Right atrium auricular region (tissue), 2 donors: Measurements from ENCODE around the gene FGFR2. TPM values are rescaled to one million over a fixed set of nuclear protein-coding genes. Genes with fewer than 3 reads are reported as not detected.

Experiments
- DNase-seq: peaks from one replicate; pipeline ENCODE4 v3.0.0-alpha.2; 2019; ENCODE audit warnings: low spot score
- H3K27ac ChIP-seq, 2 donors: fragments of 200-600 bp; sonication (generic); 1 replicate in 1 of 2; 2 replicates in 1 of 2; pipeline ENCODE4 v1.5.1; 2016 to 2019
- H3K27me3 ChIP-seq, 2 donors: fragments of 200-600 bp; sonication (generic); one replicate each; pipeline versions ENCODE4 v1.5.1 to v1.6.0; 2017 to 2019
- H3K36me3 ChIP-seq: fragments of 200-600 bp; sonication (generic); one replicate; pipeline ENCODE4 v1.5.1; 2016
- H3K4me1 ChIP-seq, 2 donors: fragments of 200-600 bp; sonication (generic); one replicate each; pipeline versions ENCODE4 v1.5.1 to v1.6.0; 2017 to 2019
- H3K4me3 ChIP-seq, 2 donors: fragments of 200-600 bp; sonication (generic); 1 replicate in 1 of 2; 2 replicates in 1 of 2; pipeline ENCODE4 v1.5.1; 2017 to 2019; ENCODE audit warnings: mild to moderate bottlenecking in 1 of 2, moderate library complexity in 1 of 2
- H3K9me3 ChIP-seq, 2 donors: fragments of 200-600 bp; sonication (generic); one replicate each; pipeline ENCODE4 v1.5.1; 2019
- CTCF ChIP-seq, 2 donors: fragments of 200-600 bp; sonication (generic); IDR thresholded peaks; one replicate each; pipeline ENCODE4 v1.5.1; 2019; ENCODE audit warnings: antibody characterized with exemption in 2 of 2
- total RNA-seq, 2 donors: library from RNA; depleted of rRNA; stranded (reverse); fragments of >200 nt; gene quantifications; one replicate each; pipeline ENCODE4 v1.1.0, GENCODE V29; 2016

FGFR2 gene
- total RNA-seq, 2 donors from 2014 or later: 2.8 to 19.0 TPM

DNA sequence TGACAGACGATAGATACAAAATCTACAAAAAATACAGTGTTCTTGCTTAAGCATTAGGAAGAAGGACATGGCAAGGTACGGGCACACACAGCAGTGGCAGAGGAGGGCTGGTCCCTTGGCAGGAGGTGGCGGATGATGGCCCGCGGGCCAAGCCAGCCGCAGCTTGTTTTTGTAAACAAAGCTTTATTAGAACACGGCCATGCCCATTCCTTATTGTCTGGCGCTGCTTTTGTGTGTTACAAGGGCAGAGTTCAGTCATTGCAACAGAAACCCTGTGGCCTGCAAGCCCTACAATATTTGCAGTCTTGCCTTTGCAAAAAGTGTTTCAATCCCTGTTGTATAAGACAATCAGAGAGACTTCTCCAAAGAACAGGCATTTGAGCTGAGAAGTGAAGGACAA, 30.7 kb downstream of the FGFR2 start:
- Histone ChIP-seq H3K27me3 (no peaks in the 10 kb centered on the region), H3K27ac (no peak overlapping the region), H3K4me3 (no peak overlapping the region), H3K36me3 (no peaks in the 10 kb centered on the region), H3K4me1 (no peaks in the 10 kb centered on the region), H3K9me3 (no peaks in the 10 kb centered on the region)
- no peak for DNase-seq
- no peak for TF ChIP-seq CTCF (IDR thresholded peaks at IDR 0.05)

DNA sequence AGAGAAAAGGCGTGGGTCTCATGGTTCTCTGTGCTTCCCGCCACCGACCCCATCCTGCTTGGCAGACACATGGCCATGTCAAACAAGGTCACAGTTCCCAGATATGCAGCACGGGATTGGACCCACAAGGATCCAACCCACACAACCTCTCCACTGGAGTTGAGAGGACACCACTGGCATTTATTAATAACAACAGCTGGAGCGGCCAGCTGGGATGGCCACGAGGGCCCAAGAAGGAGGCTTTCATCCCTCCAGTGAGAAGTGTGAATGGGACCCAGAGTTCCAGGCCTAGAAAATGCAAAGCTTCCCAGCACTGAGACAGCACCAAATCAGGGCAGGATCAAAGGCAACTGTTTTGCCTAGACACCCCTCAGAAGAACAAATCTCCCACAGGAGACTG, 31.5 kb downstream of the FGFR2 start:
- Histone ChIP-seq H3K27ac (no peak overlapping the region), H3K4me1 (no peaks in the 10 kb centered on the region), H3K4me3 (no peak overlapping the region), H3K36me3 (no peaks in the 10 kb centered on the region), H3K9me3 (no peaks in the 10 kb centered on the region), H3K27me3 (no peaks in the 10 kb centered on the region)
- no peak for DNase-seq
- no peak for TF ChIP-seq CTCF (IDR thresholded peaks at IDR 0.05)

DNA sequence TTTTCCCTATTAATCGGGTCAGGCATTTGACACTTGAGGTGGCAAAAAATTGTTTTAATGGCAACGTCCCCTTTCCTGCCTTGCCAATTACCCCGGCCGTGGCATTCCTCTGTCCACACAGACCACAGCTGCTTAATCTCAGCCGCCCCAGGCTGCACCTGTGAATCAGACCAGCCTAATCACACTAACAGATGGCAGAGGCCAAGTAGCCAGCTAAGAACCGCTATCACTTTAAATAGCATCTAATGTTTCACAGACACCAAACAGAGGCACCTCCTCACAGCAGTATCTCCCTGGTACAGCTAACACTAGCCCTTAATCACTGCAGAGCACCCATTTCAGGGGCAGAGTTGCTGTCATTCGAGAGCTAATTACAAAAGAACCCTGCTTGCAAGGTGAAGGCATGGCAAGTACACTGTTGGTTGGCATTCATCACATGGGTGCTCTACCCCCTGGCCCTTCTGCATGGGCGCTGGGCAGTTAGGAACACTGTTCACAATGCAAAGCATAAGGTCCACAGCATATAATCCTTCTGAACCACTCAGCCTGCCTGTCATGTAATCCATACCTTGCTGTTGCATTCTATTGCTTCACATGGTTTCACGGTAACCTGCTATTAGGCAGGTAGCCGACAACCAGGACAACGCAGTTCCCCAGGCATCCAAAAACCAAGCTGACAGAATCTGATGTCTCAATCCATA, 38.8 kb downstream of the FGFR2 start:
- H3K36me3 ChIP-seq: no peaks in the 10 kb centered on the region
- H3K27me3 ChIP-seq: no peaks in the 10 kb centered on the region
- H3K4me3 ChIP-seq: no peak overlapping the region
- DNase-seq: no peak
- no peaks in the 10 kb centered on the region for H3K4me1 ChIP-seq
- no peaks in the 10 kb centered on the region for H3K9me3 ChIP-seq
- no peak for TF ChIP-seq CTCF (IDR thresholded peaks at IDR 0.05)
- H3K27ac ChIP-seq: no peak overlapping the region

DNA sequence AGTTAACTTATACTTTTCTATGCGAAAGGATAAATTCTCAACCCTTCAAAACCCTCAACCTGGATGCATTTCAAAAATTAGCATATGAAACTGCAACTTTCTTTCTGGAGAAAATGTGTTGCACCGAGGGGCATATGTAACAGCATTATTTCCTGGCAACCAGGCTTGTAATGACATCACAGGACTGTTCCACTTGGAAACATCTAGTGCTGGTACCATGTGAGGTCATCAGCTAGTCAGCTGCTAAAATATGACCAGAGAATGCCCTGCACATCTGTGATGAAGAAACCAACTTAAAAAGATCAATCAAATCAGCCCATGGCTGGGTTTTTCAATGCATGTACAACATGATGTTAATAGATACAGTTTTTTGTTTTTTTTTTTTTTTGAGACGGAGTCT, 40.0 kb downstream of the FGFR2 start:
- H3K27ac ChIP-seq: no peak overlapping the region
- H3K4me3 ChIP-seq: no peak overlapping the region
- H3K36me3 ChIP-seq: no peaks in the 10 kb centered on the region
- DNase-seq: no peak
- no peaks in the 10 kb centered on the region for H3K9me3 ChIP-seq
- TF ChIP-seq CTCF (IDR thresholded peaks at IDR 0.05): no peak
- no peaks in the 10 kb centered on the region for H3K27me3 ChIP-seq
- no peaks in the 10 kb centered on the region for H3K4me1 ChIP-seq

- Histone ChIP-seq H3K4me1 (no peaks in the 10 kb centered on the region), H3K36me3 (no peaks in the 10 kb centered on the region), H3K27ac (no peak overlapping the region), H3K4me3 (no peak overlapping the region), H3K9me3 (no peaks in the 10 kb centered on the region), H3K27me3 (no peaks in the 10 kb centered on the region)
- DNase-seq: no peak
- TF ChIP-seq CTCF (IDR thresholded peaks at IDR 0.05): no peak
These were observed 41.2 kb downstream of the FGFR2 start for GRCh38 chr10:121556918-121557573.
